Stomach (tissue), 9 donors: ENCODE results near the gene C8A. TPM values are rescaled to one million over a fixed set of nuclear protein-coding genes. Genes with fewer than 3 reads are reported as not detected.

Experiments
- DNase-seq, 2 donors: peaks; one replicate each; pipeline versions ENCODE4 v3.0.0 to v3.0.0-alpha.2; 2013 to 2019
- H3K27ac ChIP-seq, 5 donors: fragments of 200-600 bp in 4 of 5; sonication (generic) in 4 of 5; one replicate each; pipeline ENCODE4 v1.5.1; 2013 to 2019; ENCODE audit warnings: mild to moderate bottlenecking in 1 of 5, moderate library complexity in 1 of 5
- H3K27me3 ChIP-seq, 3 donors: fragments of 200-600 bp; sonication (generic); one replicate each; pipeline ENCODE4 v1.5.1; 2017 to 2019; ENCODE audit warnings: mixed run types in 1 of 3
- H3K36me3 ChIP-seq, 4 donors: fragments of 200-600 bp; sonication (generic); 1 replicate in 3 of 4; 2 replicates in 1 of 4; pipeline ENCODE4 v1.5.1; 2016 to 2019
- H3K4me1 ChIP-seq, 4 donors: fragments of 200-600 bp; sonication (generic); one replicate each; pipeline ENCODE4 v1.5.1; 2016 to 2019
- H3K4me3 ChIP-seq, 4 donors: fragments of 200-600 bp; sonication (generic) in 3 of 4; one replicate each; pipeline ENCODE4 v1.5.1; 2016 to 2019; ENCODE audit warnings: mild to moderate bottlenecking in 1 of 4
- H3K9me3 ChIP-seq, 4 donors: fragments of 200-600 bp; sonication (generic); one replicate each; pipeline ENCODE4 v1.5.1; 2016 to 2019
- CTCF ChIP-seq, 7 experiments: fragments of 450-650 bp in 4 of 7; fragments of 200-600 bp in 3 of 7; sonication (generic) in 3 of 7; IDR thresholded peaks; one replicate each; pipeline ENCODE4 v1.5.1; 2016 to 2019; ENCODE audit warnings: antibody characterized with exemption in 7 of 7, control low read depth in 2 of 7, mild to moderate bottlenecking in 1 of 7
- EP300 ChIP-seq: sonication (generic); formaldehyde crosslinking; IDR thresholded peaks from one replicate; pipeline ENCODE4 v1.6.1; 2017; ENCODE audit warnings: antibody characterized with exemption
- POLR2A ChIP-seq, 4 donors: fragments of 450-650 bp; IDR thresholded peaks; one replicate each; pipeline ENCODE4 v1.6.1; 2016; ENCODE audit warnings: antibody characterized with exemption in 4 of 4, control low read depth in 2 of 4, mild to moderate bottlenecking in 1 of 4, moderate library complexity in 1 of 4
- POLR2AphosphoS5 ChIP-seq, 3 donors: sonication (generic); formaldehyde crosslinking; IDR thresholded peaks; one replicate each; pipeline ENCODE4 v1.6.1; 2016; ENCODE audit warnings: antibody characterized with exemption in 3 of 3
- WGBS, 5 donors: extraction: QIAGEN DNeasy Blood & Tissue Kit in 3 of 5; methylation state at CpG; one replicate each; pipeline versions ENCODE4 v1.1.5 to v1.1.7; 2013 to 2018; 5-methylcytosine and 5-hydroxymethylcytosine counted together
- intact Hi-C: fragments of 100-400 bp; cut with DNase I; formaldehyde crosslinking; loops from one replicate; pipeline ENCODE4 v1.15.1; 2023; ENCODE audit warnings: low total_unique reads
- polyA plus RNA-seq, 3 donors: library from polyadenylated mRNA; stranded (reverse); fragments of 200-250 nt; gene quantifications; one replicate each; pipeline ENCODE4 v1.2.3, GENCODE V29; 2013
- total RNA-seq, 5 donors: library from RNA; depleted of rRNA; stranded (reverse); fragments of >200 nt; gene quantifications; one replicate each; pipeline versions ENCODE4 v1.1.0 to v1.2.3, GENCODE V29; 2014 to 2016
- donor health status: healthy with polysubstance abuse.
- donor health status: Bipolar disorder and iron deficiency.
- donor health status: healthy.

C8A gene
- total and polyA plus RNA-seq, 8 donors, result 0.25 to 0.38 TPM; not detected in 6

GRCh38 chr1:56933606-56934005, 79.0 kb downstream of the C8A start:
- no peaks in the 10 kb centered on the region for H3K4me1 ChIP-seq
- 49 to 62% (median 53%) methylated on average over 2 of the region's 2 CpGs for WGBS, 5 donors
- no peaks in the 10 kb centered on the region for H3K36me3 ChIP-seq
- H3K27ac ChIP-seq, result no peak overlapping the region
- H3K4me3 ChIP-seq, result no peak overlapping the region
- H3K27me3 ChIP-seq, result no peaks in the 10 kb centered on the region
- no peak for TF ChIP-seq CTCF (IDR thresholded peaks at IDR 0.05)
- no peak for TF ChIP-seq POLR2A (IDR thresholded peaks at IDR 0.05)
- no peak for TF ChIP-seq POLR2AphosphoS5 (IDR thresholded peaks at IDR 0.05)
- no peak for TF ChIP-seq EP300
- no peak for DNase-seq
- intact Hi-C loops, result no loop called here
- H3K9me3 ChIP-seq, result no peaks in the 10 kb centered on the region

- TF ChIP-seq POLR2AphosphoS5 (IDR thresholded peaks at IDR 0.05) (no peak), EP300 (no peak), CTCF (IDR thresholded peaks at IDR 0.05) (no peak), POLR2A (IDR thresholded peaks at IDR 0.05) (no peak)
- no peak for DNase-seq
- Histone ChIP-seq H3K36me3 (no peaks in the 10 kb centered on the region), H3K9me3 (no peaks in the 10 kb centered on the region), H3K4me3 (no peak overlapping the region), H3K27me3 (no peaks in the 10 kb centered on the region), H3K4me1 (no peaks in the 10 kb centered on the region), H3K27ac (no peak overlapping the region)
- intact Hi-C loops, result no loop called here
- 28 to 37% (median 33%) methylated on average over 1 of the region's 1 CpG for WGBS, 5 donors
Measured at GRCh38 chr1:56934430-56935060, 79.9 kb downstream of the C8A start.

- TF ChIP-seq EP300 (no peak), POLR2A (IDR thresholded peaks at IDR 0.05) (no peak), CTCF (IDR thresholded peaks at IDR 0.05) (no peak), POLR2AphosphoS5 (IDR thresholded peaks at IDR 0.05) (no peak)
- intact Hi-C loops, result no loop called here
- WGBS, 5 donors, result 95 to 100% (median 97%) methylated on average over 2 of the region's 2 CpGs
- Histone ChIP-seq H3K36me3 (no peaks in the 10 kb centered on the region), H3K27me3 (no peaks in the 10 kb centered on the region), H3K4me3 (no peak overlapping the region), H3K4me1 (no peaks in the 10 kb centered on the region), H3K27ac (no peak overlapping the region), H3K9me3 (no peaks in the 10 kb centered on the region)
- DNase-seq, result no peak
Measured at GRCh38 chr1:56938646-56939045, 84.0 kb downstream of the C8A start.

GRCh38 chr1:56939209-56939608, 84.6 kb downstream of the C8A start:
- intact Hi-C loops, result no loop called here
- no peak for DNase-seq
- Histone ChIP-seq H3K4me1 (no peaks in the 10 kb centered on the region), H3K36me3 (no peaks in the 10 kb centered on the region), H3K9me3 (no peaks in the 10 kb centered on the region), H3K4me3 (no peak overlapping the region), H3K27me3 (no peaks in the 10 kb centered on the region), H3K27ac (no peak overlapping the region)
- WGBS, 5 donors, result 79 to 86% (median 83%) methylated on average over 2 of the region's 2 CpGs
- TF ChIP-seq CTCF (IDR thresholded peaks at IDR 0.05) (no peak), POLR2AphosphoS5 (IDR thresholded peaks at IDR 0.05) (no peak), EP300 (no peak), POLR2A (IDR thresholded peaks at IDR 0.05) (no peak)
